Neural progenitor cell (in vitro differentiated cells): ENCODE results near the gene RASGRP4. TPM values are rescaled to one million over a fixed set of nuclear protein-coding genes. Genes with fewer than 3 reads are reported as not detected.
A peak's percentile ranks its signal among the peaks of the same experiment; 100 is the strongest.
"Not testable (repeated sequence)": the region's sequence is repeated elsewhere in the genome, so short reads cannot be mapped to it uniquely, and the experiment has no call there.

Experiments
- DNase-seq: peaks from one replicate; pipeline ENCODE4 v3.0.0-alpha.2; 2016; ENCODE audit warnings: low spot score
- H2AFZ ChIP-seq: fragments of 200-600 bp; sonication (generic); replicated peaks from 2 replicates; pipeline ENCODE4 v1.6.1; 2016; ENCODE audit warnings: antibody characterized with exemption
- H3F3A ChIP-seq: fragments of 200-600 bp; sonication (generic); 2 replicates; pipeline ENCODE4 v1.6.1; 2016; ENCODE audit warnings: antibody characterized with exemption, low read depth
- H3K27ac ChIP-seq: fragments of 200-600 bp; sonication (generic); 2 replicates; pipeline ENCODE4 v1.5.1; 2016; ENCODE audit warnings: mild to moderate bottlenecking
- H3K27me3 ChIP-seq: fragments of 200-600 bp; sonication (generic); 2 replicates; pipeline ENCODE4 v1.6.1; 2016; ENCODE audit warnings: mild to moderate bottlenecking, moderate library complexity
- H3K36me3 ChIP-seq: fragments of 200-600 bp; sonication (generic); 2 replicates; pipeline ENCODE4 v1.5.1; 2016
- H3K4me1 ChIP-seq: fragments of 200-600 bp; sonication (generic); 2 replicates; pipeline ENCODE4 v1.6.1; 2016; ENCODE audit warnings: mixed run types
- H3K4me2 ChIP-seq: fragments of 200-600 bp; sonication (generic); 2 replicates; pipeline ENCODE4 v1.6.1; 2016
- H3K4me3 ChIP-seq: fragments of 200-600 bp; sonication (generic); 2 replicates; pipeline ENCODE4 v1.5.1; 2016
- H3K79me2 ChIP-seq: fragments of 200-600 bp; sonication (generic); 2 replicates; pipeline ENCODE4 v1.6.1; 2016; ENCODE audit warnings: low read depth
- H3K9ac ChIP-seq: fragments of 200-600 bp; sonication (generic); 2 replicates; pipeline ENCODE4 v1.6.1; 2016
- H3K9me3 ChIP-seq: fragments of 200-600 bp; sonication (generic); 2 replicates; pipeline ENCODE4 v1.5.1; 2016; ENCODE audit warnings: low read depth
- H4K20me1 ChIP-seq: fragments of 200-600 bp; sonication (generic); 2 replicates; pipeline ENCODE4 v1.6.1; 2016; ENCODE audit warnings: low read depth
- H3K27ac Mint-ChIP-seq: 3 replicates; pipeline ENCODE4 v1.8.0; 2021; ENCODE audit warnings: mixed read lengths
- H3K27me3 Mint-ChIP-seq: 2 replicates; pipeline ENCODE4 v1.8.0; 2022; ENCODE audit warnings: low read depth, mild to moderate bottlenecking, inconsistent platforms, moderate library complexity, mixed read lengths; ENCODE audit not compliant: insufficient read depth
- H3K36me3 Mint-ChIP-seq: 3 replicates; pipeline ENCODE4 v1.8.0; 2021; ENCODE audit warnings: mixed read lengths
- H3K4me1 Mint-ChIP-seq: 3 replicates; pipeline ENCODE4 v1.8.0; 2021; ENCODE audit warnings: mixed read lengths
- H3K4me3 Mint-ChIP-seq: 3 replicates; pipeline ENCODE4 v1.8.0; 2021; ENCODE audit warnings: mild to moderate bottlenecking, moderate library complexity, mixed read lengths
- H3K9me3 Mint-ChIP-seq: 3 replicates; pipeline ENCODE4 v1.8.0; 2020; ENCODE audit warnings: mixed read lengths
- EZH2 ChIP-seq: fragments of 200-600 bp; sonication (generic); IDR thresholded peaks from 2 replicates; pipeline ENCODE4 v1.6.1; 2017; ENCODE audit warnings: antibody characterized with exemption, mild to moderate bottlenecking, moderate library complexity
- EZH2phosphoT487 ChIP-seq: fragments of 200-600 bp; sonication (generic); IDR thresholded peaks from 2 replicates; pipeline ENCODE4 v1.6.1; 2017; ENCODE audit warnings: antibody characterized with exemption
- total RNA-seq: library from RNA; depleted of rRNA; stranded (reverse); fragments of >200 nt; gene quantifications from 2 replicates; pipeline ENCODE4 v1.2.3, GENCODE V29; 2015; ENCODE audit warnings: low replicate concordance
- TF ChIP-seq, protein P1 (sequence below): fragments of 200-600 bp; sonication (generic); IDR thresholded peaks from 2 replicates; pipeline ENCODE4 v1.5.1; 2017; ENCODE audit warnings: antibody characterized with exemption, mild to moderate bottlenecking

The RASGRP4 gene
- total RNA-seq, 1 donor from 2014 or later = not detected

DNA sequence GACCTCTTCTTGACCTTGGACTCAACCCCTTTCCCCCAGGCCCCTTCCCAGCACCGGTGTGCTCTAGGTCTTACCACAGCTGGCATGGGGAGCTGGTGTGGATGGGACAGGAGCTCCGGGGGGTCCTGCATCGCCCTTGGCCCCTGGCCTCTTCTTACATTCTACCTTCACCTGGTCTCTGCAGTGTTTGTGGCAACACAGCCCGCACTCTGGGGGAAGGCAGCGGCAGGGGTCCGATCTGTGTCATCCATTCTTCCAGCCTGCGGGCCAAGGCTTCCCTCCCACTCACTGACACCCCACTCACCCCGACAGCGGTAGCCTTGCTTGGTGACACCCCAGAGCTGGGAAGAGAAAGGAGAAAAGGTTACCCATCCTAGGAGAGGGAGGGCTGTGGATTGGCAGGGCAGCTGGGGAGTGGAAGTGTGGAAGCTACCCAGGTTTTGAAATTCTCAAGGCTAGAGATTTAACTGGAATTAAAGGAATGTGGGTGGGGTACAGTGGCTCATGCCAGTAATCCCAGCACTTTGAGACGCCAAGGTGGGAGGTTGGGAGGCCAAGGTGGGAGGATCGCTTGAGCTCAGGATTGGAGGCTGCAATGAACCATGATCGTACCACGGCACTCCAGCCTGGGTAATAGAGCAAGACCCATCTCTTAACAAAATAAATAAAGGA, 14.8 kb downstream of the RASGRP4 start:
- no peaks in the 10 kb centered on the region for H3F3A ChIP-seq
- H3K4me1 ChIP-seq = no peaks in the 10 kb centered on the region
- no peak overlapping the region for H3K27ac ChIP-seq
- no peaks in the 10 kb centered on the region for H4K20me1 ChIP-seq
- H3K9me3 ChIP-seq = no peaks in the 10 kb centered on the region
- no peaks in the 10 kb centered on the region for H3K36me3 ChIP-seq
- no peak overlapping the region for H2AFZ ChIP-seq
- Mint-ChIP-seq H3K9me3 (no peaks in the 10 kb centered on the region), H3K36me3 (peaks cover 3% of the 10 kb centered on the region), H3K27ac (no peak overlapping the region), H3K4me1 (no peaks in the 10 kb centered on the region), H3K4me3 (no peak overlapping the region), H3K27me3 (peaks cover 12% of the 10 kb centered on the region)
- DNase-seq = no peak
- no peak overlapping the region for H3K4me2 ChIP-seq
- TF ChIP-seq, protein P1, sequence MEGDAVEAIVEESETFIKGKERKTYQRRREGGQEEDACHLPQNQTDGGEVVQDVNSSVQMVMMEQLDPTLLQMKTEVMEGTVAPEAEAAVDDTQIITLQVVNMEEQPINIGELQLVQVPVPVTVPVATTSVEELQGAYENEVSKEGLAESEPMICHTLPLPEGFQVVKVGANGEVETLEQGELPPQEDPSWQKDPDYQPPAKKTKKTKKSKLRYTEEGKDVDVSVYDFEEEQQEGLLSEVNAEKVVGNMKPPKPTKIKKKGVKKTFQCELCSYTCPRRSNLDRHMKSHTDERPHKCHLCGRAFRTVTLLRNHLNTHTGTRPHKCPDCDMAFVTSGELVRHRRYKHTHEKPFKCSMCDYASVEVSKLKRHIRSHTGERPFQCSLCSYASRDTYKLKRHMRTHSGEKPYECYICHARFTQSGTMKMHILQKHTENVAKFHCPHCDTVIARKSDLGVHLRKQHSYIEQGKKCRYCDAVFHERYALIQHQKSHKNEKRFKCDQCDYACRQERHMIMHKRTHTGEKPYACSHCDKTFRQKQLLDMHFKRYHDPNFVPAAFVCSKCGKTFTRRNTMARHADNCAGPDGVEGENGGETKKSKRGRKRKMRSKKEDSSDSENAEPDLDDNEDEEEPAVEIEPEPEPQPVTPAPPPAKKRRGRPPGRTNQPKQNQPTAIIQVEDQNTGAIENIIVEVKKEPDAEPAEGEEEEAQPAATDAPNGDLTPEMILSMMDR = no peak
- TF ChIP-seq EZH2 (no peak), EZH2phosphoT487 (no peak)
- no peaks in the 10 kb centered on the region for H3K79me2 ChIP-seq
- H3K9ac ChIP-seq = no peak overlapping the region
- no peak overlapping the region for H3K4me3 ChIP-seq
- no peaks in the 10 kb centered on the region for H3K27me3 ChIP-seq

DNA sequence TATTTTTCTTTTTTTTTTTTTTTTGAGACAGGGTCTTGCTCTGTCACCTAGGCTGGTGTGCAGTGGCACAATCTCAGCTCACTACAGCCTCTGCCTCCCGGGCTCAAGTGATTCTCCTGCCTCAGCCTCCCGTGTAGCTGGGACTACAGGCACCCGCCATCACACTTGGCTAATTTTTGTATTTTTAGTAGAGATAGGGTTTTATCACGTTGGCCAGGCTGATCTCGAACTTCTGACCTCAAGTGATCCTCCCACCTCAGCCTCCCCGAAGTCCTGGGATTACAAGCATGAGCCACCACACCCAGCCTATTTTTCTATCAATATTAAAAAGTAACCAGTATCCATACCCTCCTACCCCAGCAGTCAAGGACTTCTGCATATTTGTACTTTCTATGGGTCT, 15.6 kb downstream of the RASGRP4 start:
- H3K27ac Mint-ChIP-seq, H3K36me3 ChIP-seq, H3K4me2 ChIP-seq, H3K4me3 ChIP-seq, H3K79me2 ChIP-seq, H3K4me1 Mint-ChIP-seq, H3K9me3 Mint-ChIP-seq, H3K9me3 ChIP-seq, DNase-seq, H2AFZ ChIP-seq, H3K4me3 Mint-ChIP-seq, H3K9ac ChIP-seq, H4K20me1 ChIP-seq, H3K36me3 Mint-ChIP-seq, H3F3A ChIP-seq, H3K27me3 ChIP-seq, H3K27ac ChIP-seq, H3K4me1 ChIP-seq: not testable (repeated sequence)
- H3K27me3 Mint-ChIP-seq = peaks cover 12% of the 10 kb centered on the region

DNA sequence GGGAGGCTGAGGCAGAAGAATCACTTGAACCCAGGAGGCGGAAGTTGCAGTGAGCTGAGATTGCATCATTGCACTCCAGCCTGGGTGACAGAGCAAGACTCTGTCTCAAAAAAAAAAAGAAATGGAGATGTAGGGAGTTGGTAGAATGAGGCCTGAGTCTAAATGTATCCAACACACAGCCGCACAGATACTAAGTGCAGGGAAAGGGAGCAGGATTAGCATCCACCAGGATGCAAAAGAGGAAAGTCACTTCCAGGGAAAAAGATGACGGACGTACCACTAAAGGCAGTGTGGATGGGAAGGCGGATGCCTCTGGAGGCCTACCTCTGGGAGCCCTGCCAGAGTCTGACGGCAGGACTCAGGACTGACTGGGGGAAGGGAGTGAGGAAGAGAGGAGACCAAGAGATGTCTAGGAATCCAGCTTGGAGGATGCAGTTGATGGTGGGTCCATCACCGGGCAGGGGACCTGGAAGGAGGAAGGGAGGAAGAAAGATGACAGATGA, 16.3 kb downstream of the RASGRP4 start:
- H3K27me3 Mint-ChIP-seq = peaks cover 10% of the 10 kb centered on the region
- Histone ChIP-seq H3F3A (no peaks in the 10 kb centered on the region), H3K9ac (no peak overlapping the region), H3K4me1 (no peaks in the 10 kb centered on the region), H3K27me3 (no peaks in the 10 kb centered on the region), H3K27ac (no peak overlapping the region), H3K9me3 (no peaks in the 10 kb centered on the region), H3K4me2 (no peak overlapping the region), H2AFZ (no peak overlapping the region), H3K4me3 (no peak overlapping the region), H3K79me2 (no peaks in the 10 kb centered on the region), H3K36me3 (no peaks in the 10 kb centered on the region), H4K20me1 (no peaks in the 10 kb centered on the region)
- H3K4me3 Mint-ChIP-seq = no peak overlapping the region
- no peaks in the 10 kb centered on the region for H3K4me1 Mint-ChIP-seq
- no peak overlapping the region for H3K27ac Mint-ChIP-seq
- no peak for DNase-seq
- TF ChIP-seq, protein P1 = no peak
- TF ChIP-seq EZH2phosphoT487 = no peak
- TF ChIP-seq EZH2 = no peak
- H3K9me3 Mint-ChIP-seq = no peaks in the 10 kb centered on the region
- peaks cover 3% of the 10 kb centered on the region for H3K36me3 Mint-ChIP-seq

DNA sequence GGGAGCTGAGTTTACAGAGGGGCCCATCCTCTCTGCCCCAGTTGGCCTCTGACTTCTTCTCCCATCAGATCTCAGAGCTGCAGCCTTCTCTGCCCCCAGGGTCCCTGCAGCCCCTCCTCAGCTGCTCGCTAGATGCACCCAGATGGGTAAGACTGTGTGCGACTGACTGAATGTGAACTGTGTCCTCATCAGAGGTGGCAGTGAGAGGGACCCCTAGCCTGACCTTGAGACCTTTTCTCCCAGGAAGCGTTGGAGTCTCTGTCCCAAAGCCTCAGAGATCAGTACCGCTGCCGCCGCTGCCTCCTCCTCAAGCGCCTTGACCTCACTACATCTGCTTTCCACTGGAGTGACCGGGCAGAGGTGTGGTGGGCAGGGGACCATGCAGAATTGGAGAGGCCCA, 20.7 kb downstream of the RASGRP4 start:
- H3K27ac Mint-ChIP-seq = no peak overlapping the region
- H3K9me3 Mint-ChIP-seq = no peaks in the 10 kb centered on the region
- H3K4me2 ChIP-seq = no peak overlapping the region

More for the DNA sequence above, 20.7 kb downstream of the RASGRP4 start:
- H3K9me3 ChIP-seq = no peaks in the 10 kb centered on the region
- H3K36me3 ChIP-seq = no peaks in the 10 kb centered on the region
- H3F3A ChIP-seq = peaks cover 10% of the 10 kb centered on the region
- TF ChIP-seq EZH2 = no peak
- no peak for TF ChIP-seq EZH2phosphoT487
- TF ChIP-seq, protein P1 = no peak
- Mint-ChIP-seq H3K4me3 (peak overlapping the region; percentile 67), H3K36me3 (peaks cover 3% of the 10 kb centered on the region), H3K27me3 (peaks cover 11% of the 10 kb centered on the region), H3K4me1 (peaks cover 3% of the 10 kb centered on the region)
- H4K20me1 ChIP-seq = no peaks in the 10 kb centered on the region
- H2AFZ ChIP-seq = no peak overlapping the region
- peaks cover 26% of the 10 kb centered on the region for H3K27me3 ChIP-seq
- H3K4me3 ChIP-seq = no peak overlapping the region
- H3K27ac ChIP-seq = no peak overlapping the region
- no peaks in the 10 kb centered on the region for H3K4me1 ChIP-seq
- H3K79me2 ChIP-seq = no peaks in the 10 kb centered on the region
- H3K9ac ChIP-seq = no peak overlapping the region
- no peak for DNase-seq
